ENCODE measurements around the gene WDR45B.

WDR45B gene

GRCh38 chr17:82633343-82633742 lies 14.9 kb downstream of the WDR45B start:
- Histone ChIP-seq H3K4me2 (ENCODE audit: low read length) (no peak overlapping the region), H3K79me2 (ENCODE audit: low read length) (peaks cover 60% of the 10 kb centered on the region), H3K9me3 (ENCODE audit: insufficient read depth, low read length) (no peaks in the 10 kb centered on the region), H3K4me3 (ENCODE audit: low read length) (no peak overlapping the region), H2AFZ (ENCODE audit: low read depth, low read length) (no peak overlapping the region), H4K20me1 (ENCODE audit: insufficient read depth, low read length) (peaks cover 16% of the 10 kb centered on the region), H3K27ac (ENCODE audit: low read length) (no peak overlapping the region), H3K9ac (ENCODE audit: low read length) (no peak overlapping the region), H3K27me3 (ENCODE audit: low read depth, low read length) (no peaks in the 10 kb centered on the region), H3K4me1 (ENCODE audit: low read length) (no peaks in the 10 kb centered on the region), H3K36me3 (replicated peaks; ENCODE audit: low read depth, low read length) (peaks cover 31% of the 10 kb centered on the region)
- TF ChIP-seq CTCF (IDR thresholded peaks at IDR 0.05; ENCODE audit: low read depth, low read length), result no peak
- TF ChIP-seq EZH2phosphoT487 (IDR thresholded peaks at IDR 0.05; ENCODE audit: low read depth), result no peak

GRCh38 chr17:82632451-82632850 lies 15.8 kb downstream of the WDR45B start:
- Histone ChIP-seq H3K4me2 (ENCODE audit: low read length) (no peak overlapping the region), H3K9me3 (ENCODE audit: insufficient read depth, low read length) (no peaks in the 10 kb centered on the region), H3K36me3 (replicated peaks; ENCODE audit: low read depth, low read length) (peaks cover 30% of the 10 kb centered on the region), H2AFZ (ENCODE audit: low read depth, low read length) (no peak overlapping the region), H4K20me1 (ENCODE audit: insufficient read depth, low read length) (peaks cover 17% of the 10 kb centered on the region), H3K9ac (ENCODE audit: low read length) (no peak overlapping the region), H3K27me3 (ENCODE audit: low read depth, low read length) (no peaks in the 10 kb centered on the region), H3K27ac (ENCODE audit: low read length) (no peak overlapping the region), H3K79me2 (ENCODE audit: low read length) (peaks cover 53% of the 10 kb centered on the region), H3K4me3 (ENCODE audit: low read length) (no peak overlapping the region), H3K4me1 (ENCODE audit: low read length) (peaks cover 7% of the 10 kb centered on the region; the same call in 1 of the 2 replicates)
- TF ChIP-seq EZH2phosphoT487 (IDR thresholded peaks at IDR 0.05; ENCODE audit: low read depth) (no peak), CTCF (IDR thresholded peaks at IDR 0.05; ENCODE audit: low read depth, low read length) (no peak)

- TF ChIP-seq CTCF (IDR thresholded peaks at IDR 0.05; ENCODE audit: low read depth, low read length) (no peak), EZH2phosphoT487 (IDR thresholded peaks at IDR 0.05; ENCODE audit: low read depth) (no peak)
- H3K9me3 ChIP-seq (ENCODE audit: insufficient read depth, low read length), result no peaks in the 10 kb centered on the region
- H3K4me2 ChIP-seq (ENCODE audit: low read length), result no peak overlapping the region
- peaks cover 44% of the 10 kb centered on the region for H3K79me2 ChIP-seq (ENCODE audit: low read length)
- H4K20me1 ChIP-seq (ENCODE audit: insufficient read depth, low read length), result peaks cover 8% of the 10 kb centered on the region
- H2AFZ ChIP-seq (ENCODE audit: low read depth, low read length), result no peak overlapping the region
- no peak overlapping the region for H3K4me3 ChIP-seq (ENCODE audit: low read length)
- H3K27ac ChIP-seq (ENCODE audit: low read length), result no peak overlapping the region
- H3K4me1 ChIP-seq (ENCODE audit: low read length), result peaks cover 7% of the 10 kb centered on the region; the same call in 1 of the 2 replicates
- peaks cover 33% of the 10 kb centered on the region for H3K36me3 ChIP-seq (replicated peaks; ENCODE audit: low read depth, low read length)
- H3K9ac ChIP-seq (ENCODE audit: low read length), result no peak overlapping the region
- H3K27me3 ChIP-seq (ENCODE audit: low read depth, low read length), result no peaks in the 10 kb centered on the region
These were observed 16.7 kb downstream of the WDR45B start for GRCh38 chr17:82631544-82631943.

- TF ChIP-seq EZH2phosphoT487 (IDR thresholded peaks at IDR 0.05; ENCODE audit: low read depth) (no peak), CTCF (IDR thresholded peaks at IDR 0.05; ENCODE audit: low read depth, low read length) (no peak)
- no peak overlapping the region for H3K4me3 ChIP-seq (ENCODE audit: low read length)
- peaks cover 7% of the 10 kb centered on the region; the same call in 1 of the 2 replicates for H3K4me1 ChIP-seq (ENCODE audit: low read length)
- no peak overlapping the region for H3K27ac ChIP-seq (ENCODE audit: low read length)
- no peak overlapping the region for H3K4me2 ChIP-seq (ENCODE audit: low read length)
- no peaks in the 10 kb centered on the region for H3K27me3 ChIP-seq (ENCODE audit: low read depth, low read length)
- H3K9ac ChIP-seq (ENCODE audit: low read length), result no peak overlapping the region
- peaks cover 37% of the 10 kb centered on the region for H3K36me3 ChIP-seq (replicated peaks; ENCODE audit: low read depth, low read length)
- H3K9me3 ChIP-seq (ENCODE audit: insufficient read depth, low read length), result no peaks in the 10 kb centered on the region
- no peak overlapping the region for H2AFZ ChIP-seq (ENCODE audit: low read depth, low read length)
- peaks cover 35% of the 10 kb centered on the region for H3K79me2 ChIP-seq (ENCODE audit: low read length)
- H4K20me1 ChIP-seq (ENCODE audit: insufficient read depth, low read length), result peaks cover 8% of the 10 kb centered on the region; the same call in 1 of the 2 replicates
These were observed 18.0 kb downstream of the WDR45B start for GRCh38 chr17:82630212-82630611.

Measured in OCI-LY3 (cell line).